Measurements from ENCODE around the gene FREY1.

FREY1 gene

DNA sequence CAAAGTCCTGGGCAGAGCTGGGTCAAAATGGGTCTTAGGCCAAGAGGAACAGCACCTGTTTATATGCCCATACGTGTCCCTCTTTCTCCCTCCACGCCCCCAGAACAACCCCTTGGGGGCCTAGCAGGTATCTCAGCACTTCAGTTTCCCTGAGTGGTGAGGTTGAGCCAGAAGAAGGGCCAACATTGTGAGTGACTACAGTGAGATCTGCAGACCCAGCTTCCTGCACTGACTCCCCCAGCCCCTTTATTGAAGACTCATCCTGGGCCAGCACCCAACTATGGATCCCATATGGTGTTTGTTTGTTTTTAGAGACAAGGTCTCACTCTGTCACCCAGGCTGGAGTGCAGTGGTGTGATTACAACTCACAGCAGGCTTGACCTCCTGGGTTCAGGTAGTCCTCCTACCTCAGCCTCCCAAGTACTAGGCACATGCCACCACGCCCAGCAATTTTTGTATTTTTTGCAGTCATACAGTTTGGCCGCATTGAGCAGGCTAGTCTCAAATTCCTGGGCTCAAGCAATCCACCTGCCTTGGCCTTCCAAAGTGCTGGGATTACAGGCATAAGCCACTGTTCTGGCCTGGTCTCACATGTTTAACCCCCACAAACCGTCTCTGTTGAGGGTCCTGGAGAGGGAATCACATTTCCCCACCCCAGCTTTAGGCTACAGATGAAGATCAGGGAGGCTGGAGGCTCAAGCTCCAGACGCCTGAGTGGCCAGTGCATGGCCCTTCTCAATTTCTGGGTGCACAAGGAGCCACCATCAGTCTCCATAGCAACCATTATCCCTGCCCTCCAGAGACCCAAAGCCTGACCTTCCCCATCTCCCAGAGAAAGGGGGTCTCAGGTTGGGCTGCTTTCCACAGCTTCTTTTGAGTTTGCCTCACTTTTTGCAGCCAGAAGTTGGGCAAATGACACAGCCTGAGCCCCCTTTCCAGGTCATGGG lies 13.7 kb upstream of the FREY1 start:
- TF ChIP-seq FOXP2 (optimal IDR thresholded peaks at IDR 0.05; ENCODE audit: borderline replicate concordance, extremely low read depth, extremely low read length, insufficient read depth) (no peak), REST (IDR thresholded peaks at IDR 0.05; ENCODE audit: insufficient read depth in 1 of 2, low read depth in 2 of 2, low read length in 2 of 2) (no peak), SIN3A (IDR thresholded peaks at IDR 0.05; ENCODE audit: borderline replicate concordance, insufficient read depth, low read length) (no peak), TAF1 (IDR thresholded peaks at IDR 0.05; ENCODE audit: borderline replicate concordance, insufficient read depth, low read length) (no peak), POLR2AphosphoS5 (IDR thresholded peaks at IDR 0.05; ENCODE audit: low read depth, low read length) (no peak)

- no peak for TF ChIP-seq SIN3A (IDR thresholded peaks at IDR 0.05; ENCODE audit: borderline replicate concordance, insufficient read depth, low read length)
- no peak for TF ChIP-seq REST (IDR thresholded peaks at IDR 0.05; ENCODE audit: insufficient read depth in 1 of 2, low read depth in 2 of 2, low read length in 2 of 2)
- no peak for TF ChIP-seq FOXP2 (optimal IDR thresholded peaks at IDR 0.05; ENCODE audit: borderline replicate concordance, extremely low read depth, extremely low read length, insufficient read depth)
These were observed 12.9 kb upstream of the FREY1 start for GRCh38 chr11:45919806-45920530.

DNA sequence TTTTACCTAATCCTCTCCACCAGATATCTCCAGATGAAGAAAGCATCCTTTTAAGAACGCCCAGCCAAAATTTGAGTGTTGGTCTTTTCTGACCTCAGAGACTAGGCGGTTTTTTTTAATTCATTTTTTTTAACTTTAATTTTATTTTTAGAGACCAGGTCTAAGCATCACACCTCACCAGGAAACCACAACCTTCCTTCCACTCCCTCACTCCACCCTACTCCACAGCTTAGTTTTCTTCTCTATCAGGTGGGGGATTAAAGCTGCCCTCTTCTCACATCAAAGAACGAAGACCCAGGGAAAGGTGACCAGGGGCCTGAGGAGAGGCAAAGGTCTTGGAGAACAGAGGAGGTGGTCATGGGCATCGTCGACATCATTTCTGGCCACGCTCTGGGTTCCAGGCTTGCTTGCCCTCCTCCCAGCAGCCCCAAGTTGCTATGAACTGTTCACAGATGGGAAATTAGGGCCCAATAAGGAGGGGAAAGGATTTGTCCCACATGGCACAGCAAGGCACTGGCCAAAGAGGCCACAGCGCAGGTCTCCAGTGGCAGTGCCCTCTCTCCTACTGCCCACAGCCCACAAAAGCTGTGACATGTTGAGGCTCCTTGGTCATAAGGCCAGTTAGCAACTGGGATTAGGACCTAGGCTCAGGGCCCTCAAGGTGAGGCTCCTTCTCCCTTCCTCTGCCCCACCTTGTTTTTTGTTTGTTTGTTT lies 12.0 kb upstream of the FREY1 start:
- TF ChIP-seq FOXP2 (optimal IDR thresholded peaks at IDR 0.05; ENCODE audit: borderline replicate concordance, extremely low read depth, extremely low read length, insufficient read depth) (no peak), POLR2AphosphoS5 (IDR thresholded peaks at IDR 0.05; ENCODE audit: low read depth, low read length) (no peak), REST (IDR thresholded peaks at IDR 0.05; ENCODE audit: insufficient read depth in 1 of 2, low read depth in 2 of 2, low read length in 2 of 2) (no peak), TAF1 (IDR thresholded peaks at IDR 0.05; ENCODE audit: borderline replicate concordance, insufficient read depth, low read length) (no peak), SIN3A (IDR thresholded peaks at IDR 0.05; ENCODE audit: borderline replicate concordance, insufficient read depth, low read length) (no peak)

DNA sequence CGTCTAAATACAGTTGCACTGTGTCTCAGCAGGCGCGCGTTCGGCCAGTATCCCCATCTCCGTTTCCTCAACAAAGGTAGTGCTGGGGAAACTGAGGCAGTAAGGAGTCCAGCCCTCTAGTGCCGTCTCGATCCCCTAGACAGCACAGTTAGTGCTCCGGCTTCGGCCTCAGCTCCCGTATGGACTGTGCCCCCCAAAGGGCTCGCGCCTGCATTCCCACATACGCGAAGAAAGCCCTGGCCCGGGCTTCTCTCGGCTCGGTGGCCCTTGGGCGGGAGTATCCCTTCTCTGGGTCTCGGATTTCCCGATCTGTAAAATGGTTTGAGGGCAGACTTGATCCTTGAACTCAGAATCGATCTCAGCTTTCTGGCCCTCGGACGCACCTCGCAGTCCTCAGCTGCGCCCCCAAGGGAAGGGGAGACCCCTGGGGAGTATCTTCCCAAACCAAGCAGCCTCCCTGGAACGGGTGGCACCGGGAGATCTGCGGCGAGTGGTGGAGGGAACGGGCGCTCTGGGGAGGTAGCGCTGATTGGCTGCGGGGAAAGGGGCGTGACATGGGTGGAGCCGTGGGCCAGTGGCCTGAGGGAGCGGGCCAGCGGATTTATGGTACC lies 11.4 kb upstream of the FREY1 start:
- TF ChIP-seq FOXP2 (optimal IDR thresholded peaks at IDR 0.05; ENCODE audit: borderline replicate concordance, extremely low read depth, extremely low read length, insufficient read depth): no peak
- no peak for TF ChIP-seq TAF1 (IDR thresholded peaks at IDR 0.05; ENCODE audit: borderline replicate concordance, insufficient read depth, low read length)
- TF ChIP-seq SIN3A (IDR thresholded peaks at IDR 0.05; ENCODE audit: borderline replicate concordance, insufficient read depth, low read length): no peak
- TF ChIP-seq REST (IDR thresholded peaks at IDR 0.05; ENCODE audit: insufficient read depth in 1 of 2, low read depth in 2 of 2, low read length in 2 of 2): 0 out of 4 replicates have a peak, but pooled peaks of 1 of the 2 experiments have one; percentile 27
- TF ChIP-seq POLR2AphosphoS5 (IDR thresholded peaks at IDR 0.05; ENCODE audit: low read depth, low read length): peak; percentile 51; the same call in 1 of the 2 replicates
